ENCODE measurements around the gene GALK1. TPM values are rescaled to one million over a fixed set of nuclear protein-coding genes. Genes with fewer than 3 reads are reported as not detected.

GALK1 gene
- total and polyA plus RNA-seq, 7 experiments from 2014 or later = 9.9 to 42.9 (median 18.9) TPM

DNA sequence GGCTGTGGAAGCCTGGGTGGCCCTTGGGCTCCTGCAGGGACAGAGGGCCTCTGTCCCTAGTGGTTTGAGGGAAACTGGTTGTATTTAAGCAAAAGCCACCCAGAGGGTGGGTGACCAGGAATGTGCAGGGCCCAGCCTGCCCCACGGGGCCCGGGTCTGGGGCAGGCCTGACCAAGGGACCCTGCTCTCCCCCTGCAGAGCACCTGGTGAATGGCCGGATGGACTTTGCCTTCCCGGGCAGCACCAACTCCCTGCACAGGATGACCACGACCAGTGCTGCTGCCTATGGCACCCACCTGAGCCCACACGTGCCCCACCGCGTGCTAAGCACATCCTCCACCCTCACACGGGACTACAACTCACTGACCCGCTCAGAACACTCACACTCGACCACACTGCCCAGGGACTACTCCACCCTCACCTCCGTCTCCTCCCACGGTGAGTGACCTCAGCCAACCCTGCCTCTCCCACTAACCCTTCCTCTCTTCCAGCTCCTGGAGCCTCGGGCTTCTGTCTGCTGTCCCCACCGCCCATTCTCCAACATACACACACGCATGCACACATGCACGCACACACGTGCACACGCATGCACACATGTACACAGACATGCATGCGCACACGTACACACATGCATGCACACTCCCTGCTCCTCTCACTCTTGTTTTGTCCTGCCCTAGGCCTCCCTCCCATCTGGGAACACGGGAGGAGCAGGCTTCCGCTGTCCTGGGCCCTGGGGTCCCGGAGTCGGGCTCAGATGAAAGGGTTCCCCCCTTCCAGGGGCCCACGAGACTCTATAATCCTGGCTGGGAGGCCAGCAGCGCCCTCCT, 10.4 kb downstream of the GALK1 start:
- intact Hi-C loops (cut with micrococcal nuclease) = loop anchor here in 1 of 2 donors (1.0 kb wide), 1 partner anchor 73 kb away; no protein-coding TSS in a partner anchor
- Histone ChIP-seq H3K4me1 (ENCODE audit: control insufficient read depth in 2 of 2, insufficient read depth in 2 of 2, low read length in 2 of 2) (peaks cover 5 to 14% of the 10 kb centered on the region in 2 donors), H3K36me3 (ENCODE audit: control insufficient read depth in 2 of 3, insufficient read depth in 3 of 3, low read length in 3 of 3) (peaks cover 0 to 14% (median 3%) of the 10 kb centered on the region in 3 experiments), H3K4me3 (ENCODE audit: low read length) (no peak overlapping the region), H3K27me3 (ENCODE audit: control insufficient read depth in 2 of 2, insufficient read depth in 2 of 2, low read length in 2 of 2) (no peaks in the 10 kb centered on the region), H3K27ac (ENCODE audit: low read depth, low read length) (peak overlapping the region; percentile 67), H3K9me3 (ENCODE audit: control insufficient read depth in 2 of 3, low read length in 3 of 3) (no peaks in the 10 kb centered on the region)
- H3K27ac Mint-ChIP-seq = peak overlapping the region; percentile 43 to 86 (median 80)
- CTCF ChIA-PET = interaction anchor here (0.9 to 2.8 kb wide), 11 partner anchors 9 to 121 kb away, joined by 4 to 21 read pairs (median 9); partner anchors contain the start of genes GALK1, RECQL5, SAP30BP and SMIM5
- ATAC-seq (no peak), DNase-seq (no peak)
- POLR2A ChIA-PET = interaction anchor here (0.7 to 2.5 kb wide), 13 partner anchors 8 to 94 kb away, joined by 3 to 62 read pairs (median 6); partner anchors contain the start of genes GALK1, RECQL5, SAP30BP and UNK
- peak overlapping the region; percentile 49 to 89 (median 64) for H3K4me3 Mint-ChIP-seq
- no peaks in the 10 kb centered on the region for H3K9me3 Mint-ChIP-seq
- H3K4me1 Mint-ChIP-seq = peaks cover 6 to 17% (median 12%) of the 10 kb centered on the region in 7 donors
- no peaks in the 10 kb centered on the region for H3K36me3 Mint-ChIP-seq
- peaks cover 0 to 4% (median 0%) of the 10 kb centered on the region in 5 donors for H3K27me3 Mint-ChIP-seq

DNA sequence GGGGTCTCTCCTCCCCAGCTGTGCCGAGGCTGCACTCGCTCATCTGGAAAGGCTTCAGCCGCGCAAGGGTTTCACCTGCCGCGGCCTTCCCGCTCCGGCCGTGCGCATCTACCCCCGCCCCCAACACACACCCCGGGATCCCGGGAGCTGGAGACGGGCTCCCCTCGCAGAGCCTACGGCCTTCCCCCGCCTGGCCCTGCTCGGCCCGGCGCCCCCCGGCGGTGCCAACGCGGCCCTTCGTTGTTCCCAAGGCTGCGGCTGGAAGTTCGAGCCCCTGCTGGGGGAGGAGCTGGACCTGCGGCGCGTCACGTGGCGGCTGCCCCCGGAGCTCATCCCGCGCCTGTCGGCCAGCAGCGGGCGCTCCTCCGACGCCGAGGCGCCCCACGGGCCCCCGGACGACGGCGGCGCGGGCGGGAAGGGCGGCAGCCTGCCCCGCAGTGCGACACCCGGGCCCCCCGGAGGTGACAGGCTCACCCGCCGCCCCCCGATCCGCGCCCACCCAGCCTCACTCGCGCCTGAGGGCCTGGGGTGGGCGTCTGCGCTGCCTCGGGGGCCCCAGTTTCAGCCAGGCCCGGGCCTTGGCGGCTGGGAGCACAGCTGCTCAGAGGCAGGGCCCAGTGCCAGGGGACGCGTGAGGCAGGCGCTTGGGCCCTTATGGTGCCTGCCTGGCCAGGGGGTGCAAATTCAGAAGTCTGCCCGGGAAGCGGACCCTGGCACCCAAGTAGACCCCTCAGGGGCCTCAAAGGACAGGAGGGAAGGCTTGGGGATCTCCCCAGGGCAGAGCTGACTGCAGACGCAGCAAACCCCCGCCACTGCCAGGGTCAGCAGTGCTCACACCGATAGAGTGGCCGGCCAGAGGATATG, 11.2 kb downstream of the GALK1 start:
- peak overlapping the region; percentile 67 for H3K27ac ChIP-seq (ENCODE audit: low read depth, low read length)
- intact Hi-C loops (cut with micrococcal nuclease) = loop anchor here (1.0 to 2.0 kb wide), 6 partner anchors 12 to 251 kb away; partner anchors contain the start of genes GALK1 (in 1 of the 2), TRIM65 (in 1 of the 2) and UNK (in 1 of the 2)

DNA sequence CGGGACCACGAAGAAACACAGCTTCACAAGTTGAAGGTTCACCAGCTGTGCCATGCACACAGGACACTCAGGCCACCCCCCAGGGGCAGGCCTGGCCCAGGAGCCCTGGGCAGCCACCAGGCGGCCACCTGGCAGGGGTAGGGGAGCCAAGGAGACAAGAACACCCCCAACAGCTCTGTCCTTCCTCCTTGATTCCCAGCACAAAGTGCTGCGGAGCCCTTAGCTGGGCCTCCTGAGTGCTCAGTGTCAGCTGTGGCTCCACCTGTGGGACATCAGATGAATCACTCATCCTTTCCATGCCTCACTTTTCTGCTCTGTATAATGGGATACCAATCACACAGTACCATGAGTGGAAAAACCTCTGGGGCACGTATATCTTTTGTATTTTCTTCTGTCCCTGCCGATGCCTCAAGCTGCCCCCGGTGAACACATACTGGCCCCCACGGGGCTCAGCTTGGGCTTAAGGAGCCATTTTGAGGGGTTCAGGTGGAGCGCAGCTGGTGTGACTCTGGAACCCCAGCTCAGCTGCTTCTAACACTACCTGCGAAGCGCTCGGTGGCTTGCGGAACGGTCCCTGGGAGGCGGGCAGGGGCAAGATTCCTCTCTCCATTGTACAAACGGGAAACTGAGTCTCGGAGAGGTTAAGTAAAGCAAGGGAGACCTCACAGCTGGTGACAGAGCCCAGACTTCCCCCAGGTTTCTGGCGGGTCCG, 12.0 kb downstream of the GALK1 start:
- CTCF ChIA-PET = interaction anchor here (0.6 to 2.8 kb wide), 38 partner anchors 8 to 546 kb away, joined by 3 to 21 read pairs (median 5); partner anchors contain the start of genes GALK1, RECQL5, SAP30BP and SLC25A19
- no peak for DNase-seq
- Mint-ChIP-seq H3K27me3 (peaks cover 0 to 4% (median 0%) of the 10 kb centered on the region in 5 donors), H3K27ac (peak overlapping the region in 1 of 9 donors; percentile 59), H3K36me3 (no peaks in the 10 kb centered on the region), H3K4me3 (peak overlapping the region; percentile 21 to 89 (median 58)), H3K9me3 (no peaks in the 10 kb centered on the region), H3K4me1 (peaks cover 6 to 19% (median 13%) of the 10 kb centered on the region in 7 donors)
- H3K9me3 ChIP-seq (ENCODE audit: control insufficient read depth in 2 of 3, low read length in 3 of 3) = no peaks in the 10 kb centered on the region
- peaks cover 5 to 17% of the 10 kb centered on the region in 2 donors for H3K4me1 ChIP-seq (ENCODE audit: control insufficient read depth in 2 of 2, insufficient read depth in 2 of 2, low read length in 2 of 2)
- no peak for ATAC-seq
- intact Hi-C loops (cut with micrococcal nuclease) = loop anchor here (1.0 to 2.0 kb wide), 5 partner anchors 12 to 252 kb away; partner anchors contain the start of genes GALK1 (in 1 of the 2), TRIM65 (in 1 of the 2) and UNK (in 1 of the 2)
- POLR2A ChIA-PET = interaction anchor here (0.5 to 2.5 kb wide), 26 partner anchors 9 to 632 kb away, joined by 3 to 62 read pairs (median 4); partner anchors contain the start of genes GALK1, MYO15B, RECQL5 and SAP30BP
- peak overlapping the region; percentile 67 for H3K27ac ChIP-seq (ENCODE audit: low read depth, low read length)
- no peaks in the 10 kb centered on the region for H3K27me3 ChIP-seq (ENCODE audit: control insufficient read depth in 2 of 2, insufficient read depth in 2 of 2, low read length in 2 of 2)
- peaks cover 0 to 10% (median 0%) of the 10 kb centered on the region in 3 experiments for H3K36me3 ChIP-seq (ENCODE audit: control insufficient read depth in 2 of 3, insufficient read depth in 3 of 3, low read length in 3 of 3)
- H3K4me3 ChIP-seq (ENCODE audit: low read length) = peak overlapping the region; percentile 61

More for the DNA sequence above, 11.2 kb downstream of the GALK1 start:
- peak overlapping the region; percentile 61 for H3K4me3 ChIP-seq (ENCODE audit: low read length)
- peak; percentile 86 for ATAC-seq
- H3K27ac Mint-ChIP-seq = peak overlapping the region in 1 of 9 donors; percentile 46
- H3K9me3 Mint-ChIP-seq = no peaks in the 10 kb centered on the region
- no peaks in the 10 kb centered on the region for H3K36me3 Mint-ChIP-seq
- H3K4me1 Mint-ChIP-seq = peaks cover 6 to 18% (median 12%) of the 10 kb centered on the region in 7 donors
- no peaks in the 10 kb centered on the region for H3K9me3 ChIP-seq (ENCODE audit: control insufficient read depth in 2 of 3, low read length in 3 of 3)
- ChIA-PET POLR2A (interaction anchor here (0.5 to 2.5 kb wide), 26 partner anchors 9 to 631 kb away, joined by 3 to 62 read pairs (median 4); partner anchors contain the start of genes GALK1, MYO15B, RECQL5 and SAP30BP), CTCF (interaction anchor here (0.6 to 2.8 kb wide), 41 partner anchors 9 to 552 kb away, joined by 3 to 21 read pairs (median 5); partner anchors contain the start of genes GALK1, RECQL5, SAP30BP and SLC25A19)
- H3K27me3 Mint-ChIP-seq = peaks cover 0 to 4% (median 0%) of the 10 kb centered on the region in 5 donors
- H3K27me3 ChIP-seq (ENCODE audit: control insufficient read depth in 2 of 2, insufficient read depth in 2 of 2, low read length in 2 of 2) = no peaks in the 10 kb centered on the region
- DNase-seq = peak; percentile 57 to 82 (median 72)
- peak overlapping the region; percentile 39 to 89 (median 59) for H3K4me3 Mint-ChIP-seq
- peaks cover 0 to 13% (median under 1%) of the 10 kb centered on the region in 3 experiments for H3K36me3 ChIP-seq (ENCODE audit: control insufficient read depth in 2 of 3, insufficient read depth in 3 of 3, low read length in 3 of 3)
- peaks cover 5 to 17% of the 10 kb centered on the region in 2 donors for H3K4me1 ChIP-seq (ENCODE audit: control insufficient read depth in 2 of 2, insufficient read depth in 2 of 2, low read length in 2 of 2)

DNA sequence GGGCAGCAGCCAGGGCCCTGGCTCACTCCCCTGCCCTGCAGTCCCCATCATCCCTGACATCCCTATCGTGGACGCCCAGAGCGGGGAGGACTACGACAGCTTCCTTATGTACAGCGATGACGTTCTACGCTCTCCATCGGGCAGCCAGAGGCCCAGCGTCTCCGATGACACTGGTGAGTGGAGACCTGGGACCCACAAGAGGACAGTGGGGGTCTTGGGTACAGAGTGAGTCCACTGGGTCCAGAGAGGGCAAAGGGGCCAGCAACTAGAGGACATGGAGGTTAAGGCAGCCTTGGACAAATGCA, 12.6 kb downstream of the GALK1 start:
- H3K4me3 Mint-ChIP-seq = peak overlapping the region in 6 of 10 donors; percentile 9 to 51 (median 40)
- no peaks in the 10 kb centered on the region for H3K9me3 Mint-ChIP-seq
- Histone ChIP-seq H3K4me1 (ENCODE audit: control insufficient read depth in 2 of 2, insufficient read depth in 2 of 2, low read length in 2 of 2) (peaks cover 5 to 17% of the 10 kb centered on the region in 2 donors), H3K27me3 (ENCODE audit: control insufficient read depth in 2 of 2, insufficient read depth in 2 of 2, low read length in 2 of 2) (no peaks in the 10 kb centered on the region), H3K27ac (ENCODE audit: low read depth, low read length) (no peak overlapping the region), H3K4me3 (ENCODE audit: low read length) (no peak overlapping the region), H3K36me3 (ENCODE audit: control insufficient read depth in 2 of 3, insufficient read depth in 3 of 3, low read length in 3 of 3) (peaks cover 0 to 4% (median 0%) of the 10 kb centered on the region in 3 experiments), H3K9me3 (ENCODE audit: control insufficient read depth in 2 of 3, low read length in 3 of 3) (no peaks in the 10 kb centered on the region)
- intact Hi-C loops (cut with micrococcal nuclease) = loop anchor here in 1 of 2 donors (2.0 kb wide), 4 partner anchors 24 to 252 kb away; partner anchors contain the start of genes TRIM65 and UNK
- H3K4me1 Mint-ChIP-seq = peaks cover 12 to 24% (median 18%) of the 10 kb centered on the region in 7 donors
- POLR2A ChIA-PET = interaction anchor here (0.7 to 2.5 kb wide), 3 partner anchors 12 to 103 kb away, joined by 3 to 62 read pairs (median 4); partner anchors contain the start of gene WBP2
- H3K36me3 Mint-ChIP-seq = no peaks in the 10 kb centered on the region
- peaks cover 0 to 5% (median 0%) of the 10 kb centered on the region in 5 donors for H3K27me3 Mint-ChIP-seq
- ATAC-seq = no peak
- DNase-seq = no peak
- peak overlapping the region in 1 of 9 donors; percentile 82 for H3K27ac Mint-ChIP-seq
- CTCF ChIA-PET = interaction anchor here (0.6 to 2.8 kb wide), 5 partner anchors 32 to 119 kb away, joined by 3 to 21 read pairs (median 9); partner anchors contain the start of genes SMIM5 and UNK

DNA sequence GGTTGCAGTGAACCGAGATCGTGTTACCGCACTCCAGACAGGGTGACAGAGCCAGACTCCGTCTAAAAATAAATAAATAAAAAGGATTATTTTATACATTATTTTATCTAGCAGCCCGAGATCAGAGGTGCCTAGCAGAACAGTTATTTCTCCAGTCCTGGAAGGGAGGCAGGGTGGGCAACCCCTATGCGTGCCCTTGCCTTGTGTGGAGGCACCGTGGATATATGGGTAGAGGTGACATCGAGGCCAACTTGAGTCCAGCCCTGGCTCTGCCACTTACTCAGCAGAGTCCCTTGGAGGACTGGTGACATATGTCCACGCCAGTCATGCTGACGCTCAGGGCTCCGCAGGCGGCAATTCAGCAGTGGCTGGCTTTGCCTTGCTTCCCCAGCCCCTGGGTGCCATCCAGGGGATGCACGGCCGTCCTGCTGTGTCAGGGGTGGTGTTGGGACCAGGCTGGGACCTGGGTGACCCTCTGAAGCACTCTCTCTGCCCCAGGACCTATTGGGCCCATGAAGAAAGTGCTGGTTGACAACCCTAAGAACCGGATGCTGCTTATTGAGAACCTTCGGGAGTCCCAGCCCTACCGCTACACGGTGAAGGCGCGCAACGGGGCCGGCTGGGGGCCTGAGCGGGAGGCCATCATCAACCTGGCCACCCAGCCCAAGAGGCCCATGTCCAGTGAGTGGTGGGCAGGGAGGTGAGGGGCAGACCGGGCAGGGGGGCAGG, 13.2 kb downstream of the GALK1 start:
- Mint-ChIP-seq H3K27ac (no peak overlapping the region), H3K9me3 (no peaks in the 10 kb centered on the region), H3K36me3 (no peaks in the 10 kb centered on the region), H3K4me3 (peak overlapping the region in 1 of 10 donors; percentile 33), H3K27me3 (peaks cover 0 to 5% (median 0%) of the 10 kb centered on the region in 5 donors), H3K4me1 (peaks cover 12 to 24% (median 18%) of the 10 kb centered on the region in 7 donors)
- DNase-seq (no peak), ATAC-seq (no peak)
- H3K27ac ChIP-seq (ENCODE audit: low read depth, low read length) = no peak overlapping the region
- ChIA-PET CTCF (interaction anchor here (0.6 to 8.1 kb wide), 8 partner anchors 32 to 119 kb away, joined by 3 to 106 read pairs (median 11); partner anchors contain the start of genes SMIM5 and UNK), POLR2A (interaction anchor here (0.6 to 2.5 kb wide), 2 partner anchors 26 to 28 kb away, joined by 3 to 62 read pairs; a partner anchor contains a TSS)
- H3K4me1 ChIP-seq (ENCODE audit: control insufficient read depth in 2 of 2, insufficient read depth in 2 of 2, low read length in 2 of 2) = peaks cover 5 to 17% of the 10 kb centered on the region in 2 donors
- H3K9me3 ChIP-seq (ENCODE audit: control insufficient read depth in 2 of 3, low read length in 3 of 3) = no peaks in the 10 kb centered on the region
- no peak overlapping the region for H3K4me3 ChIP-seq (ENCODE audit: low read length)
- intact Hi-C loops (cut with micrococcal nuclease) = loop anchor here in 1 of 2 donors (2.0 kb wide), 5 partner anchors 25 to 253 kb away; partner anchors contain the start of genes TRIM65 and UNK
- H3K36me3 ChIP-seq (ENCODE audit: control insufficient read depth in 2 of 3, insufficient read depth in 3 of 3, low read length in 3 of 3) = no peaks in the 10 kb centered on the region
- H3K27me3 ChIP-seq (ENCODE audit: control insufficient read depth in 2 of 2, insufficient read depth in 2 of 2, low read length in 2 of 2) = no peaks in the 10 kb centered on the region
